GM21786 (cell line): ENCODE data around the gene DMD.

Experiments used
- ATAC-seq: cut with Tn5 transposase; IDR thresholded peaks from one replicate; pipeline ENCODE4 v1.9.1; 2021; ENCODE audit not compliant: unreplicated experiment

The DMD gene

GRCh38 chrX:31894152-31894551 is 1317.2 kb downstream of the DMD start:
- ATAC-seq = no peak

- peak; percentile 86 for ATAC-seq
Measured at GRCh38 chrX:31893525-31893924, 1317.8 kb downstream of the DMD start.

- ATAC-seq = no peak
Measured at GRCh38 chrX:31889088-31889487, 1322.3 kb downstream of the DMD start.

GRCh38 chrX:31884535-31884934 is 1326.8 kb downstream of the DMD start:
- ATAC-seq = no peak

GRCh38 chrX:31872007-31872406 is 1339.3 kb downstream of the DMD start:
- ATAC-seq = no peak

- no peak for ATAC-seq
Measured at GRCh38 chrX:31870267-31870666, 1341.1 kb downstream of the DMD start.

- ATAC-seq = no peak
Measured at GRCh38 chrX:31860686-31861085, 1350.7 kb downstream of the DMD start.

- ATAC-seq = no peak
Measured at GRCh38 chrX:31858915-31859314, 1352.4 kb downstream of the DMD start.

GRCh38 chrX:31854716-31855115 is 1356.6 kb downstream of the DMD start:
- no peak for ATAC-seq

- no peak for ATAC-seq
Measured at GRCh38 chrX:31851761-31852160, 1359.6 kb downstream of the DMD start.

GRCh38 chrX:31847773-31848172 is 1363.6 kb downstream of the DMD start:
- no peak for ATAC-seq

- ATAC-seq = no peak
Measured at GRCh38 chrX:31845003-31845402, 1366.3 kb downstream of the DMD start.

- ATAC-seq = no peak
Measured at GRCh38 chrX:31838617-31839016, 1372.7 kb downstream of the DMD start.

GRCh38 chrX:31837445-31838049 is 1373.8 kb downstream of the DMD start:
- no peak for ATAC-seq

GRCh38 chrX:31836479-31836878 is 1374.9 kb downstream of the DMD start:
- no peak for ATAC-seq

- no peak for ATAC-seq
Measured at GRCh38 chrX:31832263-31832662, 1379.1 kb downstream of the DMD start.

- no peak for ATAC-seq
Measured at GRCh38 chrX:31820430-31821210, 1390.7 kb downstream of the DMD start.

GRCh38 chrX:31819455-31819854 is 1391.9 kb downstream of the DMD start:
- ATAC-seq = no peak

GRCh38 chrX:31811106-31811505 is 1400.2 kb downstream of the DMD start:
- no peak for ATAC-seq

GRCh38 chrX:31808357-31808756 is 1403.0 kb downstream of the DMD start:
- ATAC-seq = no peak

GRCh38 chrX:31807165-31807564 is 1404.2 kb downstream of the DMD start:
- no peak for ATAC-seq

GRCh38 chrX:31805781-31806180 is 1405.6 kb downstream of the DMD start:
- no peak for ATAC-seq

GRCh38 chrX:31800219-31800618 is 1411.1 kb downstream of the DMD start:
- ATAC-seq = no peak
